Fibroblast of lung (primary cell): Measurements from ENCODE around the gene CORO2B. TPM values are rescaled to one million over a fixed set of nuclear protein-coding genes. Genes with fewer than 3 reads are reported as not detected.

Experiments
- DNase-seq, 2 donors: peaks; one replicate each; pipeline versions ENCODE4 v3.0.0 to v3.0.0-alpha.2; 2010; ENCODE audit warnings: low read depth in 2 of 2
- H2AFZ ChIP-seq: 2 replicates; pipeline ENCODE4 v1.5.1; 2012; ENCODE audit warnings: low read length, control low read depth, inconsistent platforms
- H3K27ac ChIP-seq: 2 replicates; pipeline ENCODE4 v1.5.1; 2011; ENCODE audit warnings: low read length, control low read depth; ENCODE audit not compliant: insufficient read depth
- H3K27me3 ChIP-seq: 2 replicates; pipeline ENCODE4 v1.5.1; 2011; ENCODE audit warnings: mild to moderate bottlenecking, low read length; ENCODE audit not compliant: control insufficient read depth, insufficient read depth
- H3K36me3 ChIP-seq: 2 replicates; pipeline ENCODE4 v1.5.1; 2011; ENCODE audit warnings: low read length; ENCODE audit not compliant: control insufficient read depth, insufficient read depth
- H3K4me1 ChIP-seq: 2 replicates; pipeline ENCODE4 v1.5.1; 2011; ENCODE audit warnings: low read length; ENCODE audit not compliant: control insufficient read depth, insufficient read depth; ENCODE audit errors: extremely low read depth
- H3K4me2 ChIP-seq: 2 replicates; pipeline ENCODE4 v1.5.1; 2011; ENCODE audit warnings: low read length, control low read depth; ENCODE audit not compliant: insufficient read depth; ENCODE audit errors: extremely low read depth
- H3K4me3 ChIP-seq, 4 experiments: fragments of 200-600 bp in 1 of 4; sonication (generic) in 1 of 4; replicated peaks in 1 of 4; 2 replicates each; pipeline ENCODE4 v1.5.1; 2011 to 2016; ENCODE audit warnings: low read length in 4 of 4, low read depth in 3 of 4, mild to moderate bottlenecking in 3 of 4, control low read depth in 2 of 4, inconsistent platforms in 1 of 4, mixed read lengths in 1 of 4; ENCODE audit not compliant: insufficient read depth in 1 of 4; ENCODE audit errors: control extremely low read depth in 1 of 4
- H3K79me2 ChIP-seq: 2 replicates; pipeline ENCODE4 v1.5.1; 2012; ENCODE audit warnings: mild to moderate bottlenecking, low read length, inconsistent platforms; ENCODE audit not compliant: control insufficient read depth, insufficient read depth
- H3K9ac ChIP-seq: 2 replicates; pipeline ENCODE4 v1.5.1; 2011; ENCODE audit warnings: mild to moderate bottlenecking, low read length, control low read depth; ENCODE audit not compliant: insufficient read depth
- H3K9me3 ChIP-seq: 2 replicates; pipeline ENCODE4 v1.5.1; 2012; ENCODE audit warnings: low read depth, low read length; ENCODE audit not compliant: control insufficient read depth, insufficient read depth
- H4K20me1 ChIP-seq: 2 replicates; pipeline ENCODE4 v1.5.1; 2011; ENCODE audit warnings: low read length; ENCODE audit not compliant: control insufficient read depth, insufficient read depth; ENCODE audit errors: extremely low read depth
- EZH2 ChIP-seq: IDR thresholded peaks from 2 replicates; pipeline ENCODE4 v1.5.1; 2012; ENCODE audit warnings: low read length, control low read depth, mild to moderate bottlenecking; ENCODE audit errors: missing control alignments
- polyA plus RNA-seq, 2 donors: library from polyadenylated mRNA; depleted of rRNA in 1 of 2; stranded (reverse) in 1 of 2; unstranded in 1 of 2; fragments of >200 nt; gene quantifications; 2 replicates each; pipeline ENCODE4 v1.2.1, GENCODE V29; 2011 to 2012; ENCODE audit warnings: missing spikeins in 1 of 2
- total RNA-seq: library from RNA; depleted of rRNA; stranded (reverse); fragments of >200 nt; gene quantifications from 2 replicates; pipeline ENCODE4 v1.2.1, GENCODE V29; 2014
- TF ChIP-seq, protein P1 (sequence below), 2 donors: IDR thresholded peaks in 1 of 2; conservative IDR thresholded peaks in 1 of 2; 1 replicate in 1 of 2; 2 replicates in 1 of 2; pipeline ENCODE4 v1.5.1; 2011 to 2012; ENCODE audit warnings: low read length in 2 of 2, control low read depth in 1 of 2, inconsistent platforms in 1 of 2, low read depth in 1 of 2, mild to moderate bottlenecking in 1 of 2

CORO2B gene
- total and polyA plus RNA-seq, 2 donors (not counting 1 experiment from before 2014, with no cell fraction given) = 17.5 to 25.3 TPM

DNA sequence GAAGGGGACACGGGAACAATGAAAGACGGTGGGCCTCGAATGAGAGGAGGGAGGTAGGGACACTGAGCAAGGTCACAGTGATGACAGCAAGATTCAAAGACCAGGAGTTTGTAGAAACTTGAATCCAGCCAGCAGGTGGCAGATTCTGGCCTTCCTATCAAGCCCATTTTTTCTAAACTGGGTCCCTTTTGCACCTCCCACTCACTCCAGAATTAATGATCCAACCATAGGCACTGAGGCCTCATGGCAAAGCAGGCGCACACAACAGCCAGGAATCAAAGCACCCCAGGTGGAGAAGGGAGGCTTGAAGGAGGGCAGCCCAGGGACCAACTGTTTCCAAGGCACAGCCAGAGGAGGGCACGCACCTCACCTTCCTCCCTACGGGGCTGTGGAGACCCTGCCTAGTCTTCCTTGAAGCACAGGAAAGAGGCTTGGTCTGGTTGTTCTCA is 151.7 kb downstream of the CORO2B start:
- peak; percentile 42 to 57 for DNase-seq
- Histone ChIP-seq H3K36me3 (peaks cover 3% of the 10 kb centered on the region), H3K4me2 (no peak overlapping the region), H2AFZ (no peak overlapping the region), H3K27me3 (no peaks in the 10 kb centered on the region), H4K20me1 (no peaks in the 10 kb centered on the region), H3K4me3 (no peak overlapping the region), H3K4me1 (peaks cover 4% of the 10 kb centered on the region), H3K79me2 (no peaks in the 10 kb centered on the region), H3K27ac (no peak overlapping the region), H3K9me3 (no peaks in the 10 kb centered on the region), H3K9ac (no peak overlapping the region)
- no peak for TF ChIP-seq EZH2
- TF ChIP-seq, protein P1, sequence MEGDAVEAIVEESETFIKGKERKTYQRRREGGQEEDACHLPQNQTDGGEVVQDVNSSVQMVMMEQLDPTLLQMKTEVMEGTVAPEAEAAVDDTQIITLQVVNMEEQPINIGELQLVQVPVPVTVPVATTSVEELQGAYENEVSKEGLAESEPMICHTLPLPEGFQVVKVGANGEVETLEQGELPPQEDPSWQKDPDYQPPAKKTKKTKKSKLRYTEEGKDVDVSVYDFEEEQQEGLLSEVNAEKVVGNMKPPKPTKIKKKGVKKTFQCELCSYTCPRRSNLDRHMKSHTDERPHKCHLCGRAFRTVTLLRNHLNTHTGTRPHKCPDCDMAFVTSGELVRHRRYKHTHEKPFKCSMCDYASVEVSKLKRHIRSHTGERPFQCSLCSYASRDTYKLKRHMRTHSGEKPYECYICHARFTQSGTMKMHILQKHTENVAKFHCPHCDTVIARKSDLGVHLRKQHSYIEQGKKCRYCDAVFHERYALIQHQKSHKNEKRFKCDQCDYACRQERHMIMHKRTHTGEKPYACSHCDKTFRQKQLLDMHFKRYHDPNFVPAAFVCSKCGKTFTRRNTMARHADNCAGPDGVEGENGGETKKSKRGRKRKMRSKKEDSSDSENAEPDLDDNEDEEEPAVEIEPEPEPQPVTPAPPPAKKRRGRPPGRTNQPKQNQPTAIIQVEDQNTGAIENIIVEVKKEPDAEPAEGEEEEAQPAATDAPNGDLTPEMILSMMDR (conservative IDR thresholded peaks at IDR 0.05 in 1 of 2, IDR thresholded peaks at IDR 0.05 in 1 of 2; ENCODE audit: low read depth in 1 of 2, low read length in 2 of 2) = peak; percentile 46 to 52

GRCh38 chr15:68730976-68731897 is 152.4 kb downstream of the CORO2B start:
- Histone ChIP-seq H3K4me3 (no peak overlapping the region), H2AFZ (no peak overlapping the region), H3K9ac (no peak overlapping the region), H3K4me2 (no peak overlapping the region), H4K20me1 (no peaks in the 10 kb centered on the region), H3K79me2 (no peaks in the 10 kb centered on the region), H3K9me3 (no peaks in the 10 kb centered on the region), H3K36me3 (no peaks in the 10 kb centered on the region), H3K4me1 (no peaks in the 10 kb centered on the region), H3K27me3 (no peaks in the 10 kb centered on the region), H3K27ac (no peak overlapping the region)
- no peak for DNase-seq
- no peak for TF ChIP-seq EZH2
- TF ChIP-seq, protein P1 (conservative IDR thresholded peaks at IDR 0.05 in 1 of 2, IDR thresholded peaks at IDR 0.05 in 1 of 2; ENCODE audit: low read depth in 1 of 2, low read length in 2 of 2) = no peak

DNA sequence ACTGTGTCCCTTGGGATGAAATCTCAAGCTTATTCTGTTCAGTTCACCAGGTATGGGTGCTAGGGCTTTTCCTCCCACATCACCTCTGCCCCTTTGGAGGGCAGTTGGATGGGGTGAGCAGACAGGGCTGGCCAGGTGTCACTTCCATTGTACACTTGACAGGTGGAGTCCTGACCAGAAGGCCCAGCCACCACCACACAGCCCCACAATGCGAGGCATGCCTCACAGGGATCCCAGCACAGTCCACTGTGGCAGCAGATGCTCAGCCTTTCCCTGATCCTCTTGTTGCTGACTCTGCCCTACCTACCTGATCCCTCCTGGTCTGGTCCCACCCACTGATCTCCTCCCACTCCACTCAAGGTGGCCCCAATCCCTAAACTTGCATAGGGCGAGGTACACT is 153.7 kb downstream of the CORO2B start:
- no peaks in the 10 kb centered on the region for H3K4me1 ChIP-seq
- H3K9ac ChIP-seq = no peak overlapping the region
- no peak overlapping the region for H3K27ac ChIP-seq
- H2AFZ ChIP-seq = no peak overlapping the region
- no peak overlapping the region for H3K4me3 ChIP-seq
- no peaks in the 10 kb centered on the region for H4K20me1 ChIP-seq
- H3K27me3 ChIP-seq = no peaks in the 10 kb centered on the region
- no peak overlapping the region for H3K4me2 ChIP-seq
- no peaks in the 10 kb centered on the region for H3K36me3 ChIP-seq
- TF ChIP-seq, protein P1 (conservative IDR thresholded peaks at IDR 0.05 in 1 of 2, IDR thresholded peaks at IDR 0.05 in 1 of 2; ENCODE audit: low read depth in 1 of 2, low read length in 2 of 2) = no peak
- no peak for TF ChIP-seq EZH2
- H3K79me2 ChIP-seq = no peaks in the 10 kb centered on the region
- H3K9me3 ChIP-seq = no peaks in the 10 kb centered on the region
- DNase-seq = no peak
